Natural killer cell (primary cell): ENCODE measurements around the gene FBXW5. TPM values are rescaled to one million over a fixed set of nuclear protein-coding genes. Genes with fewer than 3 reads are reported as not detected.

Experiments used
- ATAC-seq, 3 donors: fragments of 150-1000 bp in 2 of 3; fragments of 200-7000 bp in 1 of 3; cut with Tn5 transposase; 1 replicate in 1 of 3; 2 replicates in 2 of 3; pipeline ENCODE4 v1.10.0; 2021; ENCODE audit warnings: mild to moderate bottlenecking in 2 of 3, moderate library complexity in 2 of 3
- DNase-seq, 2 donors: peaks; one replicate each; pipeline versions ENCODE4 v3.0.0 to v3.0.0-alpha.2; 2013 to 2021; ENCODE audit warnings: mixed read lengths in 1 of 2
- H3K27ac ChIP-seq: one replicate; pipeline ENCODE4 v1.5.1; 2013; ENCODE audit warnings: mild to moderate bottlenecking, low read length
- H3K27me3 ChIP-seq: one replicate; pipeline ENCODE4 v1.6.1; 2013; ENCODE audit warnings: low read length; ENCODE audit not compliant: control insufficient read depth, insufficient read depth
- H3K36me3 ChIP-seq: one replicate; pipeline ENCODE4 v1.6.1; 2013; ENCODE audit warnings: low read length; ENCODE audit not compliant: control insufficient read depth, insufficient read depth
- H3K4me1 ChIP-seq: one replicate; pipeline ENCODE4 v1.6.1; 2013; ENCODE audit warnings: low read length; ENCODE audit not compliant: control insufficient read depth, insufficient read depth
- H3K4me3 ChIP-seq: one replicate; pipeline ENCODE4 v1.5.1; 2013; ENCODE audit warnings: low read length
- H3K9me3 ChIP-seq: one replicate; pipeline ENCODE4 v1.6.1; 2013; ENCODE audit warnings: low read length; ENCODE audit not compliant: control insufficient read depth, insufficient read depth
- H3K27ac Mint-ChIP-seq, 2 donors: one replicate each; pipeline ENCODE4 v1.8.0; 2022; ENCODE audit warnings: mild to moderate bottlenecking in 2 of 2, mixed read lengths in 2 of 2, moderate library complexity in 1 of 2
- H3K27me3 Mint-ChIP-seq, 2 donors: one replicate each; pipeline ENCODE4 v1.8.0; 2022; ENCODE audit warnings: low read depth in 2 of 2, mixed read lengths in 2 of 2
- H3K36me3 Mint-ChIP-seq: one replicate; pipeline ENCODE4 v1.8.0; 2022; ENCODE audit warnings: mixed read lengths
- H3K4me1 Mint-ChIP-seq, 2 donors: one replicate each; pipeline ENCODE4 v1.8.0; 2022; ENCODE audit warnings: mixed read lengths in 2 of 2
- H3K4me3 Mint-ChIP-seq: one replicate; pipeline ENCODE4 v1.8.0; 2022; ENCODE audit warnings: mild to moderate bottlenecking, moderate library complexity, mixed read lengths
- H3K9me3 Mint-ChIP-seq, 2 donors: one replicate each; pipeline ENCODE4 v1.8.0; 2022; ENCODE audit warnings: mixed read lengths in 2 of 2
- CTCF ChIP-seq: fragments of 200-600 bp; IDR thresholded peaks from one replicate; pipeline ENCODE4 v1.8.0; 2022; ENCODE audit warnings: antibody characterized with exemption
- WGBS: methylation state at CpG from one replicate; pipeline ENCODE4 v1.1.7; 2013; ENCODE audit warnings: missing lambda C conversion rate; ENCODE audit not compliant: insufficient coverage; 5-methylcytosine and 5-hydroxymethylcytosine counted together
- intact Hi-C: fragments of 100-400 bp; cut with micrococcal nuclease; formaldehyde crosslinking; loops from one replicate; pipeline ENCODE4 v1.14.2; 2022
- total RNA-seq, 4 donors: library from RNA; stranded (reverse); fragments of 120-200 nt in 1 of 4; gene quantifications; one replicate each; pipeline versions ENCODE4 v1.2.3 to v1.2.4, GENCODE V29; 2013 to 2022

FBXW5 gene
- total RNA-seq, 3 donors from 2014 or later (not counting 1 experiment from before 2014, with no cell fraction given) = 117 to 144 (median 136) TPM

DNA sequence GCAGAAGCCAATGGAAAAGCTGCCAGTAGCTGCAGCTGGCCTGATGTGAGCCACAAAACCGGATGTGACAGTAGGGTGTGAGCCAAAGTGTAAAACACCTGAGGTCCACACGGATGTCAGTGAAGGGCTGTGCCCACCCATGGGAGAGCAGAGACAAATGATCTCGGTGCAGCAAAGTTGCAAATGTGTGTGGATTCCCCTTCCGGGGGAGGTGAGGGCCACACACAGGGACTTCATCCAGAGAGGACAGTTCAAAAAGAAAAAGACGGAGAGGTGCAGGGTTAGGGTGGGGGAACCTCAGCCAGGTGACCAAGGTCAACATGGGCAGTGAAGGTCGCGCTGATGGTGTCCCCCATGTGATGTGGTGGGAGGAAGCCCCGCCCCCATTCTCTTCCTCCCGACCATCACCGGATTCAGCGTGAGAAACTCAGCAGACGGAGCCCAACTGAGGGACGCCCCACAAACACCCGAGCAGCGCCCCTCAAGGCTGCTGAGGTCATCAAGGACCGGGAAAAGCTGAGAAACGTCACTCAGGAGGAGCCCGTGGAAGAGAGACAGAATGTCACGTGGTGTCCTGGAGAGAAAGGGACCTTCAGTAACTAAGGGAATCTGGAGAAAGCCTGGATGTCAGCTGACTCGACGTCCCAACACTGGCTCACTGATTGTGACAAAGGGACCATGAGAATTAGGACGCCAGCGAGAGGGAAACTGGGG is 21.4 kb upstream of the FBXW5 start:
- no peaks in the 10 kb centered on the region for H3K9me3 Mint-ChIP-seq
- H3K4me1 Mint-ChIP-seq = peaks cover 35 to 46% of the 10 kb centered on the region in 2 donors
- no peak for TF ChIP-seq CTCF
- peak overlapping the region; percentile 76 to 83 for H3K27ac Mint-ChIP-seq
- H3K36me3 ChIP-seq = no peaks in the 10 kb centered on the region
- H3K36me3 Mint-ChIP-seq = no peaks in the 10 kb centered on the region
- DNase-seq (peak in 1 of 2 donors; percentile 80), ATAC-seq (peak; percentile 40 to 71 (median 65))
- peak overlapping the region; percentile 70 for H3K4me3 Mint-ChIP-seq
- H3K27ac ChIP-seq = peak overlapping the region; percentile 42
- intact Hi-C loops = no loop called here
- H3K27me3 Mint-ChIP-seq = no peaks in the 10 kb centered on the region
- no peaks in the 10 kb centered on the region for H3K27me3 ChIP-seq
- H3K9me3 ChIP-seq = no peaks in the 10 kb centered on the region
- H3K4me3 ChIP-seq = no peak overlapping the region
- peaks cover 63% of the 10 kb centered on the region for H3K4me1 ChIP-seq
- WGBS = 11% methylated on average over 23 of the region's 23 CpGs

DNA sequence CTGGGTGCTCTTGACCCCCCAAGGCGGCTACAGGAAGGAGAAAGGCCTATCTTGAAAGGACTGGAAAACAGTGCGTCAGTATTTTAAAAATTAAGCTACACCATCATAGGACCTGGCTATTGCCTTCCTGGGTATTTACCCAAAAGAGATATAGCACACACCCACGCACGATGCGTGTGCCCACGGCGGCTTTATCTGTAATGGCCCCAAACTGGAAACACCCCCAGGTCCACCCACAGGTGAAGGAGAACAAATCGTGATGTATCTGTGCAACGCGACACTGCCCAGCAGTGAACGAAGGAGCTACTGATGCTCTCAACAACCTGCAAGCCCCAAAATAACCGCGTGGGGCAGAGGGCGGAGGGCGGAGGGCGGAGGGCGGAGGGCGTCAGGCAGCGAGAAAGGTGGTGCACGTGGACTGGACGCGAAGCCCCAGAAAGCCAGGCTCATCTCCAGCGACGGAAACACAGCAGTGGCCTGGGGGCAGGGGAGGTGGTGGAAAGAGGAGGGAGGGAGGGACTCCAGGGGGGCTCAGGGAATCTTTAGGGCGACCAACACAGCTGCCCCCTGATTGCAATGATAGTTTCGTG is 20.4 kb upstream of the FBXW5 start:
- H3K36me3 Mint-ChIP-seq = no peaks in the 10 kb centered on the region
- Histone ChIP-seq H3K9me3 (no peaks in the 10 kb centered on the region), H3K27me3 (no peaks in the 10 kb centered on the region), H3K4me3 (no peak overlapping the region), H3K4me1 (peaks cover 73% of the 10 kb centered on the region), H3K36me3 (no peaks in the 10 kb centered on the region), H3K27ac (no peak overlapping the region)
- TF ChIP-seq CTCF = no peak
- intact Hi-C loops = no loop called here
- no peak for DNase-seq
- no peaks in the 10 kb centered on the region for H3K27me3 Mint-ChIP-seq
- H3K27ac Mint-ChIP-seq = peak overlapping the region; percentile 22 to 83
- no peaks in the 10 kb centered on the region for H3K9me3 Mint-ChIP-seq
- peak overlapping the region; percentile 70 for H3K4me3 Mint-ChIP-seq
- peaks cover 35 to 53% of the 10 kb centered on the region in 2 donors for H3K4me1 Mint-ChIP-seq
- ATAC-seq = no peak
- 86% methylated on average over 26 of the region's 26 CpGs for WGBS

- intact Hi-C loops = no loop called here
- H3K27me3 ChIP-seq = no peaks in the 10 kb centered on the region
- no peaks in the 10 kb centered on the region for H3K36me3 ChIP-seq
- Mint-ChIP-seq H3K36me3 (no peaks in the 10 kb centered on the region), H3K9me3 (no peaks in the 10 kb centered on the region), H3K27me3 (no peaks in the 10 kb centered on the region), H3K4me1 (peaks cover 35 to 59% of the 10 kb centered on the region in 2 donors), H3K27ac (peak overlapping the region in 1 of 2 donors; percentile 22), H3K4me3 (no peak overlapping the region)
- H3K9me3 ChIP-seq = no peaks in the 10 kb centered on the region
- DNase-seq (no peak), ATAC-seq (no peak)
- H3K4me3 ChIP-seq = no peak overlapping the region
- WGBS = 81% methylated on average over 22 of the region's 22 CpGs
- TF ChIP-seq CTCF = no peak
- peaks cover 80% of the 10 kb centered on the region for H3K4me1 ChIP-seq
- H3K27ac ChIP-seq = no peak overlapping the region
Measured at GRCh38 chr9:136964171-136964689, 19.7 kb upstream of the FBXW5 start.
